Astrocyte (in vitro differentiated cells and primary cell): Measurements from ENCODE around the gene FAM209A.

Experiments used
- EZH2 ChIP-seq: IDR thresholded peaks from 2 replicates; pipeline ENCODE4 v1.6.1; 2012; ENCODE audit warnings: mild to moderate bottlenecking, low read length, inconsistent platforms; ENCODE audit not compliant: insufficient read depth
- TF ChIP-seq, protein P1 (sequence below): IDR thresholded peaks from 2 replicates; pipeline ENCODE4 v1.5.1; 2011; ENCODE audit warnings: low read depth, mild to moderate bottlenecking, inconsistent platforms, low read length, moderate library complexity; ENCODE audit not compliant: insufficient read depth

DNA sequence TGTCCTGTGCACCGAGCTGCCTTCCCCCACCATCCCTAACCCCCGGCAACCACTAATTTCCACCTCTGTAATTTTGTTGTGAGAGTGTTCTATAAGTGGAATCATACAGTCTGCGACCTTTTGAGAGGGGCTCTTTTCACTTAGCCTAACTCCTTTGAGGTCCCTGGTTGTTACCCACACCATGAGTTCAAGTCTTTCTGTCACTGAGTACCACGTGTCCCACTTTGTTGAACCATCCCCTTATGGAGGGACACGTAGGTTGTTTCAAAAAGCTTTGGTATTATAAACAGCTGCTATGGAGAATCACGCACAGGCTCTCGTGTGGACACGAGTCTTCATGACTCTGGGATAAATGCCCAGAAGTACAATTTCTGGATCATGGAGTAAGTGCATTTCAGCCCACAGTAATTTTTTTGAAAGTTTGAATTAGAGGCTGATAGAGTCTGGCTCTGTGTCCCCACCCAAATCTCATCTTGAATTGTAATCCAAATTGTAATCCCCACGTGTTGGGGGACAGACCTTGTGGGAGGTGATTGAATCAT, 18.0 kb downstream of the FAM209A start:
- TF ChIP-seq, protein P1, sequence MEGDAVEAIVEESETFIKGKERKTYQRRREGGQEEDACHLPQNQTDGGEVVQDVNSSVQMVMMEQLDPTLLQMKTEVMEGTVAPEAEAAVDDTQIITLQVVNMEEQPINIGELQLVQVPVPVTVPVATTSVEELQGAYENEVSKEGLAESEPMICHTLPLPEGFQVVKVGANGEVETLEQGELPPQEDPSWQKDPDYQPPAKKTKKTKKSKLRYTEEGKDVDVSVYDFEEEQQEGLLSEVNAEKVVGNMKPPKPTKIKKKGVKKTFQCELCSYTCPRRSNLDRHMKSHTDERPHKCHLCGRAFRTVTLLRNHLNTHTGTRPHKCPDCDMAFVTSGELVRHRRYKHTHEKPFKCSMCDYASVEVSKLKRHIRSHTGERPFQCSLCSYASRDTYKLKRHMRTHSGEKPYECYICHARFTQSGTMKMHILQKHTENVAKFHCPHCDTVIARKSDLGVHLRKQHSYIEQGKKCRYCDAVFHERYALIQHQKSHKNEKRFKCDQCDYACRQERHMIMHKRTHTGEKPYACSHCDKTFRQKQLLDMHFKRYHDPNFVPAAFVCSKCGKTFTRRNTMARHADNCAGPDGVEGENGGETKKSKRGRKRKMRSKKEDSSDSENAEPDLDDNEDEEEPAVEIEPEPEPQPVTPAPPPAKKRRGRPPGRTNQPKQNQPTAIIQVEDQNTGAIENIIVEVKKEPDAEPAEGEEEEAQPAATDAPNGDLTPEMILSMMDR: no peak
- TF ChIP-seq EZH2: no peak
